ENCODE measurements around the gene ALG1.

Gene ALG1

GRCh38 chr16:5070431-5071186, 1.0 kb upstream of the ALG1 start:
- no peak for TF ChIP-seq CTCF (IDR thresholded peaks at IDR 0.05)

GRCh38 chr16:5071341-5071680, 332 bp upstream of the ALG1 start:
- no peak for TF ChIP-seq CTCF (IDR thresholded peaks at IDR 0.05)

- TF ChIP-seq CTCF (IDR thresholded peaks at IDR 0.05) = no peak
Measured at GRCh38 chr16:5072334-5073278, 963 bp downstream of the ALG1 start.

- no peak for TF ChIP-seq CTCF (IDR thresholded peaks at IDR 0.05)
Measured at GRCh38 chr16:5073279-5073629, 1.6 kb downstream of the ALG1 start.

GRCh38 chr16:5075637-5076036, 4.0 kb downstream of the ALG1 start:
- no peak for TF ChIP-seq CTCF (IDR thresholded peaks at IDR 0.05)

- TF ChIP-seq CTCF (IDR thresholded peaks at IDR 0.05) = no peak
Measured at GRCh38 chr16:5077304-5077703, 5.7 kb downstream of the ALG1 start.

GRCh38 chr16:5078626-5079025, 7.0 kb downstream of the ALG1 start:
- no peak for TF ChIP-seq CTCF (IDR thresholded peaks at IDR 0.05)
